SK-N-MC (cell line): ENCODE measurements around the gene ART3.

ENCODE experiments used
- EZH2 ChIP-seq: fragments of 200-600 bp; sonication (generic); IDR thresholded peaks from one replicate; pipeline ENCODE4 v1.6.1; 2017; ENCODE audit warnings: antibody characterized with exemption
- POLR2AphosphoS5 ChIP-seq: IDR thresholded peaks from 2 replicates; pipeline ENCODE4 v1.6.1; 2012; ENCODE audit warnings: mild to moderate bottlenecking, low read depth, low read length, borderline replicate concordance

- no peak for TF ChIP-seq EZH2
- TF ChIP-seq POLR2AphosphoS5 = no peak
Measured at GRCh38 chr4:76060506-76060905, 14.0 kb upstream of the ART3 start.
